ENCODE data around the gene PRDM12. TPM values are rescaled to one million over a fixed set of nuclear protein-coding genes. Genes with fewer than 3 reads are reported as not detected.

Gene PRDM12
- total RNA-seq, 2 donors from 2014 or later, result not detected

DNA sequence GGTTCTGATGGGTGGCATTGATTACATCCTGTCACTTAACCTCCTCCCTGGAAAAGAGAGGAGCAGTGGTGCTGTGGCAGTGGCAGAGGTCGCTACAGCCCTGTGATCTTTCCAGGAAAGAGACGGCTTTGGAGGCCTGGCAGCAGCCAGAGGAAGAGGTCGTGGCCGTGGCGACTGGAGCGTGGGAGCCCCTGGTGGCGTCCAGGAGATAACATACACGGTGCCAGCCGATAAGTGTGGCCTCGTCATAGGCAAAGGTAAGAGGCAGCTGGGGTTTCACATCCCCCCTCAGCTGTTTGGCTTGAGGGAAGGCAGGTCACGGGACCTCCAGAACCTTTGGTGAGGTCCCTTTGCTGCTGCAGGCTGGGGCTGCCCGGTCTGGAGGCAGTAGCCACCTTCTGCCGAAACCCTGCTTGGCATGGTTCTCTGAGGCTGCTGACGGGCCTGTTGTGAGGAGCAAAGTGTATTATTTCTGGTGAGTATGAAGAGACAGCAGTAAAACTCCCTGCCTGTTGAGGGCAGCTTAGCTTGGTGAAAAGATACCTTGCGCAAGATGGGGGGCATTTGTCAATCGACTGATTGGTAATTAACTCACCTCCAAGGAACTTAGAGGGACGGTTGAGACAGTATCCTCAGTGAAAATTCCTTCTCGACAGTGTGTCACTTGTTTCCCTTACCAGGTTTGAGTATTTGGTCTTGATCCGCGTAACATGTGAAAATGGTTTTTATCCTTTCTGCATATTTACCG lies 38.0 kb upstream of the PRDM12 start:
- H3K9me3 ChIP-seq, result no peaks in the 10 kb centered on the region
- H3K36me3 ChIP-seq, result peaks cover 12 to 38% of the 10 kb centered on the region in 2 donors
- 81% methylated on average over 21 of the region's 21 CpGs for WGBS
- no peaks in the 10 kb centered on the region for H3K27me3 ChIP-seq (replicated peaks; ENCODE audit: insufficient read depth)
- no peak for TF ChIP-seq POLR2A (IDR thresholded peaks at IDR 0.05)
- TF ChIP-seq, protein P1, sequence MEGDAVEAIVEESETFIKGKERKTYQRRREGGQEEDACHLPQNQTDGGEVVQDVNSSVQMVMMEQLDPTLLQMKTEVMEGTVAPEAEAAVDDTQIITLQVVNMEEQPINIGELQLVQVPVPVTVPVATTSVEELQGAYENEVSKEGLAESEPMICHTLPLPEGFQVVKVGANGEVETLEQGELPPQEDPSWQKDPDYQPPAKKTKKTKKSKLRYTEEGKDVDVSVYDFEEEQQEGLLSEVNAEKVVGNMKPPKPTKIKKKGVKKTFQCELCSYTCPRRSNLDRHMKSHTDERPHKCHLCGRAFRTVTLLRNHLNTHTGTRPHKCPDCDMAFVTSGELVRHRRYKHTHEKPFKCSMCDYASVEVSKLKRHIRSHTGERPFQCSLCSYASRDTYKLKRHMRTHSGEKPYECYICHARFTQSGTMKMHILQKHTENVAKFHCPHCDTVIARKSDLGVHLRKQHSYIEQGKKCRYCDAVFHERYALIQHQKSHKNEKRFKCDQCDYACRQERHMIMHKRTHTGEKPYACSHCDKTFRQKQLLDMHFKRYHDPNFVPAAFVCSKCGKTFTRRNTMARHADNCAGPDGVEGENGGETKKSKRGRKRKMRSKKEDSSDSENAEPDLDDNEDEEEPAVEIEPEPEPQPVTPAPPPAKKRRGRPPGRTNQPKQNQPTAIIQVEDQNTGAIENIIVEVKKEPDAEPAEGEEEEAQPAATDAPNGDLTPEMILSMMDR (IDR thresholded peaks at IDR 0.05), result no peak
- TF ChIP-seq POLR2AphosphoS5 (IDR thresholded peaks at IDR 0.05), result no peak
- H3K4me3 ChIP-seq, result no peak overlapping the region
- no peak for DNase-seq (ENCODE audit: low spot score)
- H3K4me1 ChIP-seq (replicated peaks), result no peaks in the 10 kb centered on the region
- intact Hi-C loops (cut with DNase I), result no loop called here
- no peak overlapping the region for H3K27ac ChIP-seq

DNA sequence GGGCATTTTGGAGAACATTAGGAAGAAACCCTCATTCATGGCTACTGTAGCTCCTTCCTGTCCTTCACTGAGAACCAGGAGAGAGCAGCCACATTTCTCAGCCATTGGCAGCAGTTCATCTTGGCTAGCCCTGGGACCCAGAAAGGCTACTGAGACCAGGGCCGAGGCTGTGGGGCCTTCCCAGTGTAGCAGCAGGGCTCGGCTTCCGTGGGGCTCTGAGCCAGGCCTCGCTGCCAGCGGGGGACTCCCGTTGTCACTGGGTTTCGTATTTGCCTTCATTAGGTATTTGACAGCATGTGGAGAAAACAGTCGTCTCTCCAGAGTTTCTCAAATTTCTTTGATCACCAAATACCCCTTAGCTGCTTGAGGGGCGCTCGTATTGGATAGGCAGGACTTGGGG lies 37.3 kb upstream of the PRDM12 start:
- WGBS, result 89% methylated on average over 10 of the region's 10 CpGs
- Histone ChIP-seq H3K4me3 (no peak overlapping the region), H3K4me1 (replicated peaks) (no peaks in the 10 kb centered on the region), H3K27ac (no peak overlapping the region), H3K9me3 (no peaks in the 10 kb centered on the region), H3K36me3 (peaks cover 12 to 43% of the 10 kb centered on the region in 2 donors), H3K27me3 (replicated peaks; ENCODE audit: insufficient read depth) (no peaks in the 10 kb centered on the region)
- TF ChIP-seq, protein P1 (IDR thresholded peaks at IDR 0.05), result no peak
- no peak for TF ChIP-seq POLR2A (IDR thresholded peaks at IDR 0.05)
- no peak for TF ChIP-seq POLR2AphosphoS5 (IDR thresholded peaks at IDR 0.05)
- no peak for DNase-seq (ENCODE audit: low spot score)
- intact Hi-C loops (cut with DNase I), result no loop called here

GRCh38 chr9:130627896-130628792 lies 36.2 kb upstream of the PRDM12 start:
- WGBS, result 82% methylated on average over 23 of the region's 23 CpGs
- Histone ChIP-seq H3K27me3 (replicated peaks; ENCODE audit: insufficient read depth) (no peaks in the 10 kb centered on the region), H3K9me3 (no peaks in the 10 kb centered on the region), H3K4me3 (no peak overlapping the region), H3K4me1 (replicated peaks) (no peaks in the 10 kb centered on the region), H3K27ac (no peak overlapping the region), H3K36me3 (peaks cover 12 to 43% of the 10 kb centered on the region in 2 donors)
- intact Hi-C loops (cut with DNase I), result no loop called here
- DNase-seq (ENCODE audit: low spot score), result no peak
- TF ChIP-seq POLR2AphosphoS5 (IDR thresholded peaks at IDR 0.05) (no peak), POLR2A (IDR thresholded peaks at IDR 0.05) (no peak)
- TF ChIP-seq, protein P1 (IDR thresholded peaks at IDR 0.05), result no peak

DNA sequence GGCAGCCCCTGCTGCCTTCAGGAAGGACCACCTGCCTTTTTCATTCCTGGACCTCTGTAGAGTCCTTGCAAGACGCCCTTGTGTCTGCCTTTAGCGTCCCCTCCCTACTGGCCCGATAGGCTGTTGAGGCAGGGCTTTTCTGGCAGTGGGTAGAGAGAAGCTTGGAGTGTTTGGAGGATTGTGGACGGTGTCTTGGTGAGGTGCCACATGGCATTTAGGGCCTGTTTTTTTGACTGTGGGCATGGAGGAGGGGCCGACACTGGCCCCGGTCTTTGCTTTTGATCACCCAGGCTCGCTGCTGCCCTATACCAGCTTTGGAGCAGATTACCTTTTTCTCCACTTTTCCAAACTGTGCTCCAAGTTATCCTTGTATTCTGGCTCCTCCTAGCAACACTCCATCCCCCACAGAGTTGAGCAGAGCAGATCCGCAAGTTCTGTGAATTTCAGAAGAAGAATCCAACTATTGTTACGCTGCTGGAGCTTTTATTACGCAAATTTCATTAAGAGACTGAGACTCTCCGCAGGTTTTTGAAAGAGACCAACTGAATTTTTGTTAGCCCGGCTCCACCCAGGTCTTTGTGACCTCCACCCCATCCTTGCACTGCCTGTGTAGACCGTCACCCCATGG lies 34.8 kb upstream of the PRDM12 start:
- Histone ChIP-seq H3K4me1 (replicated peaks) (no peaks in the 10 kb centered on the region), H3K36me3 (peaks cover 12 to 35% of the 10 kb centered on the region in 2 donors), H3K9me3 (no peaks in the 10 kb centered on the region), H3K4me3 (no peak overlapping the region), H3K27ac (no peak overlapping the region), H3K27me3 (replicated peaks; ENCODE audit: insufficient read depth) (no peaks in the 10 kb centered on the region)
- WGBS, result 72% methylated on average over 13 of the region's 13 CpGs
- intact Hi-C loops (cut with DNase I), result no loop called here
- TF ChIP-seq POLR2A (IDR thresholded peaks at IDR 0.05) (no peak), POLR2AphosphoS5 (IDR thresholded peaks at IDR 0.05) (no peak)
- DNase-seq (ENCODE audit: low spot score), result no peak

DNA sequence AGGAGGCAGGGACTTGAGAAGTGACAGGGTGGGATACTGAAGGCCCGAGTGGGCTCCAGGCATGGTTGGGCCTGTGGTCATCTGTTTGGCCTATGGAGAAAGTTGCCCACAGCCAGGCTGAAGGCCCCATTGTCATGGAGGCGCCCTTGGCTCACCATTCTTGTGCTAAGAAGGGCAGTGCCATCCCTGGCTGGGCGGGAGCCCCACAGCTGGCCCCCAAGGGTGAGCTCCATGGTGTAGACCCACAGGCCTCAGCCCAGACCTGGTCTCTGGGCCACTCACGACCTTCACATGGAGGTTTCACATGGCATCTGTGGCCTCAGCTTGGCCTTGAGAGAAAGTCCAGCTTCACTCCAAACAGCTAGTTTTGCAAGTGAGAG lies 34.3 kb upstream of the PRDM12 start:
- Histone ChIP-seq H3K27ac (no peak overlapping the region), H3K9me3 (no peaks in the 10 kb centered on the region), H3K27me3 (replicated peaks; ENCODE audit: insufficient read depth) (no peaks in the 10 kb centered on the region), H3K36me3 (peaks cover 12 to 35% of the 10 kb centered on the region in 2 donors), H3K4me3 (no peak overlapping the region), H3K4me1 (replicated peaks) (no peaks in the 10 kb centered on the region)
- DNase-seq (ENCODE audit: low spot score), result no peak
- intact Hi-C loops (cut with DNase I), result no loop called here
- 95% methylated on average over 4 of the region's 4 CpGs for WGBS
- TF ChIP-seq POLR2AphosphoS5 (IDR thresholded peaks at IDR 0.05) (no peak), POLR2A (IDR thresholded peaks at IDR 0.05) (no peak)
- TF ChIP-seq, protein P1 (IDR thresholded peaks at IDR 0.05), result no peak
